ENCODE data around the gene DCAF8L2.

Gene DCAF8L2

GRCh38 chrX:27751976-27752375 lies 161.8 kb downstream of the DCAF8L2 start:
- Histone ChIP-seq H3K27me3 (ENCODE audit: control insufficient read depth, insufficient read depth, low read length) (no peaks in the 10 kb centered on the region), H3K9ac (ENCODE audit: low read depth, low read length) (no peak overlapping the region), H3K36me3 (ENCODE audit: control insufficient read depth, insufficient read depth, low read length) (no peaks in the 10 kb centered on the region), H3K9me3 (ENCODE audit: control insufficient read depth, insufficient read depth, low read length) (no peaks in the 10 kb centered on the region), H3K4me1 (ENCODE audit: control insufficient read depth, insufficient read depth, low read length) (no peaks in the 10 kb centered on the region), H3K4me3 (ENCODE audit: low read depth, low read length) (no peak overlapping the region)

GRCh38 chrX:27765718-27766117 lies 175.6 kb downstream of the DCAF8L2 start:
- no peak overlapping the region for H3K9ac ChIP-seq (ENCODE audit: low read depth, low read length)
- no peaks in the 10 kb centered on the region for H3K27me3 ChIP-seq (ENCODE audit: control insufficient read depth, insufficient read depth, low read length)
- no peak overlapping the region for H3K4me3 ChIP-seq (ENCODE audit: low read depth, low read length)
- no peaks in the 10 kb centered on the region for H3K4me1 ChIP-seq (ENCODE audit: control insufficient read depth, insufficient read depth, low read length)
- H3K36me3 ChIP-seq (ENCODE audit: control insufficient read depth, insufficient read depth, low read length): no peaks in the 10 kb centered on the region
- no peaks in the 10 kb centered on the region for H3K9me3 ChIP-seq (ENCODE audit: control insufficient read depth, insufficient read depth, low read length)

GRCh38 chrX:27767387-27767786 lies 177.2 kb downstream of the DCAF8L2 start:
- H3K27me3 ChIP-seq (ENCODE audit: control insufficient read depth, insufficient read depth, low read length): no peaks in the 10 kb centered on the region
- H3K36me3 ChIP-seq (ENCODE audit: control insufficient read depth, insufficient read depth, low read length): no peaks in the 10 kb centered on the region

GRCh38 chrX:27775984-27776383 lies 185.8 kb downstream of the DCAF8L2 start:
- no peaks in the 10 kb centered on the region for H3K9me3 ChIP-seq (ENCODE audit: control insufficient read depth, insufficient read depth, low read length)
- no peak overlapping the region for H3K9ac ChIP-seq (ENCODE audit: low read depth, low read length)
- no peaks in the 10 kb centered on the region for H3K27me3 ChIP-seq (ENCODE audit: control insufficient read depth, insufficient read depth, low read length)
- no peak overlapping the region for H3K4me3 ChIP-seq (ENCODE audit: low read depth, low read length)
- no peaks in the 10 kb centered on the region for H3K36me3 ChIP-seq (ENCODE audit: control insufficient read depth, insufficient read depth, low read length)
- H3K4me1 ChIP-seq (ENCODE audit: control insufficient read depth, insufficient read depth, low read length): no peaks in the 10 kb centered on the region

More at GRCh38 chrX:27767387-27767786, 177.2 kb downstream of the DCAF8L2 start:
- no peaks in the 10 kb centered on the region for H3K4me1 ChIP-seq (ENCODE audit: control insufficient read depth, insufficient read depth, low read length)
- H3K9ac ChIP-seq (ENCODE audit: low read depth, low read length): no peak overlapping the region
- H3K9me3 ChIP-seq (ENCODE audit: control insufficient read depth, insufficient read depth, low read length): no peaks in the 10 kb centered on the region
- no peak overlapping the region for H3K4me3 ChIP-seq (ENCODE audit: low read depth, low read length)

- Histone ChIP-seq H3K36me3 (ENCODE audit: control insufficient read depth, insufficient read depth, low read length) (no peaks in the 10 kb centered on the region), H3K9me3 (ENCODE audit: control insufficient read depth, insufficient read depth, low read length) (no peaks in the 10 kb centered on the region), H3K4me3 (ENCODE audit: low read depth, low read length) (no peak overlapping the region), H3K4me1 (ENCODE audit: control insufficient read depth, insufficient read depth, low read length) (no peaks in the 10 kb centered on the region), H3K9ac (ENCODE audit: low read depth, low read length) (no peak overlapping the region), H3K27me3 (ENCODE audit: control insufficient read depth, insufficient read depth, low read length) (no peaks in the 10 kb centered on the region)
Measured at GRCh38 chrX:27796640-27797257, 206.6 kb downstream of the DCAF8L2 start.

- no peaks in the 10 kb centered on the region for H3K9me3 ChIP-seq (ENCODE audit: control insufficient read depth, insufficient read depth, low read length)
- H3K4me1 ChIP-seq (ENCODE audit: control insufficient read depth, insufficient read depth, low read length): no peaks in the 10 kb centered on the region
- no peaks in the 10 kb centered on the region for H3K36me3 ChIP-seq (ENCODE audit: control insufficient read depth, insufficient read depth, low read length)
- H3K27me3 ChIP-seq (ENCODE audit: control insufficient read depth, insufficient read depth, low read length): no peaks in the 10 kb centered on the region
- H3K9ac ChIP-seq (ENCODE audit: low read depth, low read length): no peak overlapping the region
- H3K4me3 ChIP-seq (ENCODE audit: low read depth, low read length): no peak overlapping the region
Measured at GRCh38 chrX:27797575-27797974, 207.4 kb downstream of the DCAF8L2 start.

Data from iPS-15b (cell line).